NCI-H1436 treated with DMSO at 0.1 percent for 48 hours (cell line): Measurements from ENCODE around the gene KRTAP10-12.
"Not testable (repeated sequence)": the region's sequence is repeated elsewhere in the genome, so short reads cannot be mapped to it uniquely, and the experiment has no call there.

ENCODE experiments used
- DNase-seq: peaks from one replicate; lab custom pipeline; 2025; lab: John Stamatoyannopoulos, UW

Gene KRTAP10-12

GRCh38 chr21:44670642-44671432, 26.1 kb upstream of the KRTAP10-12 start:
- no peak for DNase-seq

DNA sequence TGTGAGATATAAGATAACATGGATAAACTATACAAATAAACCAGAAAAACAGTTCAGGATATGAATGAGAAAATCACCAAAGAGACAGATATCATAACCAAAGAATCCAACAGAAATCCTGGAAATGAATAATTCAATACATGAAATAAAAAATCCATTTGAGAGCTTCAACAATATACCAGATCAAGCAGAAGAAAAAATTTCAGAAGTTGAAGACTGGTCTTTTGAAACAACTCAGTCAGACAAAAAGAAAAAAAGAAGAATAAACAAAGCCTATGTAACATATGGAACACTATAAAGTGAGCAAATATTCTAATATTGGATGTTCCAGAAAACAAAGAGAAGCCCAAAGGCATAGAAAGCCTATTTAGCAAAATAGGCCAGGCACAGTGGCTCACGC, 25.1 kb upstream of the KRTAP10-12 start:
- no peak for DNase-seq

DNA sequence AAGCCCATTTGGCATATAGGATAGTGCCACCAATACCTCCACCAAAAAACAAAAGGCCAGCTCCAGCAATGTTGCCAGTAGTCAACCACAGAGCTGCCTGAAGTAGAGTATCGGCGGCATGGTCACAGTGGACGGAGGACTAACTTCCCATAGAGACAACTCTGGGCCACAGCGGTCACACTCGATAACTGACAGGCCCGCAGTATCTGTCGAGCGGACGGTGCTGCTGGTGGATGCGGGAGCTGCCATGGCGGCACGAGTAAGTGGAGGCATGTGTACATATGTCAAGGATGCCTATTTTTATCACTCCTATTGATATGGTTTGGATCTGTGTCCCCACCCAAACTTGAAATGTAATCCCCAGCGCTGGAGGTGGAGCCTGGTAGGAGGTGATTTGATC, 19.1 kb upstream of the KRTAP10-12 start:
- no peak for DNase-seq

GRCh38 chr21:44681152-44681551, 15.8 kb upstream of the KRTAP10-12 start:
- no peak for DNase-seq

GRCh38 chr21:44681861-44682579, 15.0 kb upstream of the KRTAP10-12 start, which contains the start of gene KRTAP12-1:
KRTAP12-1 (minus strand) TSS chr21:44682163; CDS start chr21:44682123, 40 bp downstream.
- DNase-seq = peak; percentile 81

- no peak for DNase-seq
These were observed 14.3 kb upstream of the KRTAP10-12 start for GRCh38 chr21:44682580-44683151.

DNA sequence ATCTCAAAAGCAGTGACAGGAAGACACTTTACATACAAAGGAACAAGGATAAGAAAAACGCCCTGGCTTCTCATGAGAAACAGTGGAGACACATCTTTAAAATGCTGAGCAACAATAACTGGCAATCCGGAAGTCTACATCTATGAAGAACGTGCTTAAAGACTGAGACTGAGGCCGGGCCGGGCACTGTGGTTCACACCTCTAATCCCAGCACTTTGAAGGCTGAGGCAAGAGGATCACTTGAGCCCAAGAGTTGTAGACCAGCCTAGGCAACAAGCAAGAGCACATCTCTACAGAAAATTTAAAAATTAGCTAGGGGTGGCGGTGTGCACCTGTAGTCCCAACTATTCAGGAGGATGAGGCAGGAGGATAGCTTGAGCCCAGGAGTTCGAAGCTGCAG, 12.9 kb upstream of the KRTAP10-12 start:
- DNase-seq = no peak

GRCh38 chr21:44684483-44684882, 12.5 kb upstream of the KRTAP10-12 start:
- no peak for DNase-seq

DNA sequence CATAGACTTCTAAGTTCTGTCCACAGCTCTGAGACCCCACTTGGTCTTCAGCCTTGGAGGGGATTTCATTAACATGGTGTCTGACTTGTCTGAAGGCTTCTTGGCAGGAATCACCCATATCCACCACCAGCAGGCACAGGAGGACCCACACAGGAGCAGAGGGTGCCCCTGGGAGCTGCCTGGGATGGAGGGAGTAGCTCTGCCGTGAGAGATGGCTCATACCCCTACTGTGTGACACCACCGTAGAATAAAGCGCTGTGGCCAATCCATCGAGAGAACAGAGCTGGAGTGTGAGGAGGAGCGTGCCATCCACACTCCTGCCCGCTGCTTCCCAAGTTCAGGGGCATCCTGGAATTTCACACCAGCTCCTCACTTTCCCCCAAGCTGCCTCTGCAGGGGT, 11.9 kb upstream of the KRTAP10-12 start:
- DNase-seq = not testable (repeated sequence)

DNA sequence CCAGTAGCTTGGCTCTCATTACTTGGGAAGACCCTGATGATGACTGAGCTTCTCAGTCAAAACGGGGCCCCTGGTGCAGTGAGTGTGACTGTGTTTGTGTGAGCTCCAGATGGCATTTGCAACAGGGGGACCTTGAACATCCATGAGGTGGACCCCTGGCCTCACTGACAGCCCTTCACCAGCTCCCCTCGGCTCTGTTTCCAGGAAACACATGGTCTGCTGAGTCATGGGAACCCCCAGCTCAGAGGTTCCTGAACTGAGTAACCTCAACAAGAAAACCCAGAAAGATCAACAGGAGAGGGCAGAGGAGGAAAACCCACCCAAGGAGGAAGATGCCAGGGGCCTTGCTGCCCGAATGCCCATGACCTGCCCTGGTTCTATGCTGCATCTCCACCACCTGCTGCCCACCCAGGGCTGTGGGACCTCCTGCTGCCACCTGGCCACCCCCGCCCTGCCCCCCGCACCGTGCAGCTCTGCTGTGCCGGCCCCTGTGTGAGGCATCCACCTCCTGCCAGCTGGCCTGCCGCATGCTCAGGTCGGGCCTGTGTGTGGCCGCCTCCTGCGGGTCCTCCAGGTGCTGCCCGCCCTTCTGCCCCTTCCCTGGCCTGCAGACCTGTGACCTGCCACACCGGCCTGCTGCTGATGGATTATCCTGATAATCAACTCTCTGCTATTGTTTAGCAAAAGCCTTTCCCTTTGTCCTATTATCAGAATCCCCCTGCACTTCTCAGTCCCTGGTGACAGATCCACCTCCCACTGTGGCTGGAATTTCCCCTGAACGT, 10.8 kb upstream of the KRTAP10-12 start:
- no peak for DNase-seq

DNA sequence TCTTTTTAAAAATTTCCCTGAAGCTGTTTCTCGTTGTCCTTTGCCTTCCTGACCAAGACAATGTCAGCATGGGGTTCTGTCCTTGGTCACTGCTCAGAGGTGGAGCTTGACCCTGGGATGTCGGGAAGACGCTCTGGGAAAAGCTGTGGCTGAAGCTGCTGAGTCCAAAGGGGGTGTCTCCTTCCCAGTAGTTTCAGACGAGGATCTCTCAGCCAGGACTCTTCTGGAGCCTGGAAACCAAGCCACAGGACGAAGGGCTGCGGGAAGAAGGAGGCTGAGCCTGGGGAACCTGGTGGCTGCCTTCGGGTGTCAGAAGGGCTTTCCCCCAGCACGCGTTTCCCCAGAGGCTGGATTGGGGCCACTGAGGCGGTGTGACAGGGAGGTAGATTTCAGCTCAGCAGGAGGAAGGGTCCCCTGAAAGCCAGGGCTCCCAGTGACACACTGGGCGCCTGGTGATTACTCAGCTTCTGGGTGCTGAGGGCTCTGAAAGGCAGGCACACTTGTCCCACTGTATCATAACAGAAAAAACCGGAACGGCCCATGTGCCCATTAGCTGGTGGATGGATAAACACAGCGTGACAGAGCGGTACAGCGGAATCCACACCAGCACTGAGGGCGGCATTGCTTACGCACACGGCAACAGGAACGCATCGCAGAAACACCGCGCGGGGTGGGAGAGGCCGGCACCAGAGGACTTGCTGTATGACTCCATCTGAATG, 10.0 kb upstream of the KRTAP10-12 start:
- no peak for DNase-seq

GRCh38 chr21:44687671-44688070, 9.3 kb upstream of the KRTAP10-12 start:
- peak; percentile 71 for DNase-seq

- DNase-seq = not testable (repeated sequence)
These were observed 7.2 kb upstream of the KRTAP10-12 start for GRCh38 chr21:44689740-44690139.

GRCh38 chr21:44691686-44692085, 5.3 kb upstream of the KRTAP10-12 start:
- no peak for DNase-seq

DNA sequence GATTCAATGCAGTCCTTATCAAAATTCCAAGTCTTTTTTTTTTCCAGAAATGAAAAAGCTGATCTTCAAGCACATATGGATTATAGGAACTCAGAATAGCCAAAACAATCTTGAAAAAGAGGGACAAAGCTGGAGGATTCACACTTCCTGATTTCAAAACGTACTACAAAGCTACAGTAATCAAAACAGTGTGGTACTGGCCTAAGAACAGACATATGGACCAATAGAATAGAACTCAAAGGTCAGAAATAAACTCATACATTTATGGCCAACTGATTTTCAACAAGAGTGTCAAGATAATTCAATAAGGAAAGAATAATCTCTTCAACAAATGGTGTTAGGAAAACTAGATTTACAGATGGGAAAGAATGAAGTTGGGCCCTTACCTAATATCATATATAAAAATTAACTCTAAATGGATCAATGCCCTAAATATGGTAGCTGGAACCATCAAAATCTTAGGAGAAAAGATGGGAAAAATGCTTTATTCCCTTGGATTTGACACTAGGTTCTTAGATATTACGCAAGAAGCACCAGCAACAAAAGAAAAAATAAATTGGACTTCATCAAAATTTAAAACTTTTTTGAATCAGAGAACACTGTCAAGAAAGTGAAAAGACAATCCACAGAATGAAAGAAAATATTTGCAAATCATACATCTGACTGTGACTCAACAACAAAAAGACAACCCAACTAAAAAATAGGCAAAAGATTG, 4.0 kb upstream of the KRTAP10-12 start:
- no peak for DNase-seq

DNA sequence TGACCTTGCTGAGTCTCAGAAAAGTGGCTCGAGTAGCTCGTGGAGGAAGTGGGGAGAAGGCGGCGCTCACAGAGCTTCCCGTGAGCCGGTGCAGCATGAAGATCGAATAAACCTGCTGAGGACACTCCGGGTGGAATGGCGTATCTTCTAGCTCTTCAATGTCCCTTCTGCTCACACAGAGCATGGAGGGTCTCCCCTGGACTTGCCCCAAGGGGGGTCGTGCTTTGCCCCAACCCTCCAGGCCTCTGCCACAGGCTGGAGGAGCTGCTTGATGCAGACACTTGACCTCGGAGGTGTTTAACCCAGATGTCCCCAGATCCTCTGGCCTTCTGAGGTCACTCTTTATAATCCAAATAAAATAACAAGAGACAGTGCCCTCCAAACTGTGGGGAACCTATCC, 2.2 kb upstream of the KRTAP10-12 start:
- DNase-seq = no peak

DNA sequence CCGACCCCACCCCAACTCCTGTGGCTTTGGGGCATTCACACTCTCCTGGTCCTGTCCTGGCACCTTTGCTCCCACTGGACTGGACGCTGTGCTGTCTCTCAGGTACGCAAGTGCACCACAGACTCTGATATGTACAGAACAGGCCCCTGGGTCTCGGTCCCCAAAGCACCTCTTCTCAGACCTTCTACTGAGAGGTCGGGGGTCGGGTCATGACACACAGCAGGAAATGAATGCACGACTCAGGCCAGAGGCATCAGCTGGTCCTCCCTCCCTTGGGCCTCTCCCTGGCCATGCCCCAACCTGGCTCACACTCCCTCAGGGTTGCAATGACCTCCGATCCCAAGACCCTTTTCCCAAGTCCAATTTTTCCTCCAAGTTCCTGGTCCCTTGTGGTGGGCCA, 1.8 kb upstream of the KRTAP10-12 start:
- no peak for DNase-seq

DNA sequence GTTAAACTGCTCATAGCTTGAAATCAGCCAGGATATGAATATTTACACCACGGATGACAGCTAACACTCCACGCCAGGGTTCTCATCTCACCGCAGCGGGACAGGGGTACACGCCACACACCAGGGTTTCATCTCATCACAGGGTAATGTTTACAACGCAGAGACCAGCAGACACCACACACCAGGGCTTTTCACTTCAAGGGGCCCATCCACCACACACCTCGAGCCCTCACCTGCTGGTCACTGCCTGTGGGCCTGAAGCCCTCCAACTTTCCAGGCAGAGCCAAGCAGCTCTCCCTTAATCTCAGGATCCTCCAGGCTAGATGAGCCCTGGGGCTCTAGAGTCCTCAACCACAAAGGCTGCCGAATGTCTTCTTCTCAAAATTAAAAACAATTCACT, 1.3 kb upstream of the KRTAP10-12 start:
- no peak for DNase-seq

GRCh38 chr21:44696572-44696971, 400 bp upstream of the KRTAP10-12 start:
- DNase-seq = no peak

DNA sequence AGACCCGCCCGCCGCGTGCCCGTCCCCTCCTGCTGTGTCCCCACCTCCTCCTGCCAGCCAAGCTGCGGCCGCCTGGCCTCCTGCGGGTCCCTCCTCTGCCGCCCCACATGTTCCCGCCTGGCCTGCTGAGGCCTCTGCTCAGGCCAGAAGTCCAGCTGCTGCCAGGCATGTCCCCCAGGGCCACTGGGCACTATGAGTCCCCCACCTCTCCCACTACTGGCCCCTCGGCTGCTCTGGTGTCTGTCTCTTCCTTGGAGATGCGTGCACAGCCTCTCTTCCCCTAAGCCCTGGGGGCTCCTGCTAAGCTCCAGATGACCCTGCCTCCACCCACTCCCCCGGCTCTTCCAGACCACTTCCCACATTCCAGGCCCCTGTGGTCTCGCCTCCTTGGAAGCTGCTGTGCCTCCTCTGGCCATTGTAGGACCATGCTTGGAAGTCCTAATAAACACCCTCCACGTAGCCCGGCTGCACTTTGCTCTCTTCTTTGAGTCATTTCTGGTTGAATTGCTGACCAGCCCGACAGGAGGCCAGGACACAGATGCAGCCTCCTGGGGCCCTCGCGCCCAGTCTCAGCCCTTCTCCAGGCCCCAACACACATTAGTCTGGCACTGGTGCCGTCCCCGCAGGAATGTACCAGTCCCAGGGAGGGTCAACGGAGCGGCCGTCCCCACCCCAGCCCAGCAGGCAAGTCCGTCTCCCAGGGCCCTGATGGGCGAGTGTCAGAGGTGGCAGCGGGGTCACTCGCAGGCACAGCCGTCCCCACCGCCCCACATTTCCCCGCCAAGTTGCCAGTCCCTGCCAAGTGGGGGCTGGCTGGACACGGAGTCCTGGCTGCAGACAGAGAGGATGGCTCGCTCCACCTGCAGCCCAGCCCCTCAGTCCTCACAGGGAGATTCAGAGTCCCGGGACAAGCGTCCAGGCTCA, 1.1 kb downstream of the KRTAP10-12 start:
- no peak for DNase-seq
